ENCODE data around the gene AIMP1.
"Not testable (repeated sequence)": the region's sequence is repeated elsewhere in the genome, so short reads cannot be mapped to it uniquely, and the experiment has no call there.

AIMP1 gene

GRCh38 chr4:106384878-106385277 is 68.5 kb downstream of the AIMP1 start:
- Mint-ChIP-seq H3K4me3 (no peak overlapping the region), H3K27me3 (no peaks in the 10 kb centered on the region), H3K27ac (no peak overlapping the region), H3K9me3 (no peaks in the 10 kb centered on the region), H3K4me1 (no peaks in the 10 kb centered on the region), H3K36me3 (ENCODE audit: low read depth) (no peaks in the 10 kb centered on the region)
- DNase-seq (no peak), ATAC-seq (no peak)

DNA sequence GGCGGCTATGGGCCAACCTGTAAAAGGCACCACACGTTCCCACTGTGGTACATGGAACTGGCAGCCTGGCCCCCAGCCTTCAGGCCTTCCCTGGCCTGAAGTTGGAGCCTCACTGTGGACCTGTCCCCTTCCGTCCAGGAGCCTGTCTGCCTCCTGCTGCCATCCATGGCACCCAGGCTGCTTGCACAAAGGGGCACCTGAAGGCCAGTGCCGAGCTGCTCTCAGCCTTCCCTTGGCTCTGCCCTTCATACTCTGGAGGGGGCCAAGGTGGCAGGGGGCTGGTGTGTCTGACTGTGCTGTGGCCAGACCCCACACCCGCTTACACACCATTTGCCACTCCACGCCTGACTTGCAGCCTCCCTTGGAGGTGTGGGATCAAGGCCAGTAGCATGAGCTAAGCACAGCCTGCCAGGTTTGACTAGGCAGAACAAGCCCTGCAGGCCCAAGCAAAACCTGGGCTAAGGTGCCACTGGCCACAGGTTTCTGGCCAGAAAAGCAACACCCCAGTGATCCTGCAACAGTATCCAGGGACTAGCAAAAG is 69.6 kb downstream of the AIMP1 start:
- Mint-ChIP-seq H3K36me3 (ENCODE audit: low read depth) (no peaks in the 10 kb centered on the region), H3K27me3 (no peaks in the 10 kb centered on the region), H3K27ac (no peak overlapping the region), H3K9me3 (no peaks in the 10 kb centered on the region), H3K4me1 (no peaks in the 10 kb centered on the region), H3K4me3 (no peak overlapping the region)
- ATAC-seq = no peak
- DNase-seq = no peak

GRCh38 chr4:106395582-106395981 is 79.2 kb downstream of the AIMP1 start:
- ATAC-seq (no peak), DNase-seq (no peak)
- Mint-ChIP-seq H3K4me3 (no peak overlapping the region), H3K4me1 (no peaks in the 10 kb centered on the region), H3K9me3 (peaks cover 25% of the 10 kb centered on the region), H3K27me3 (no peaks in the 10 kb centered on the region), H3K36me3 (ENCODE audit: low read depth) (no peaks in the 10 kb centered on the region), H3K27ac (no peak overlapping the region)

GRCh38 chr4:106398898-106399297 is 82.5 kb downstream of the AIMP1 start:
- H3K36me3 Mint-ChIP-seq (ENCODE audit: low read depth); DNase-seq; H3K4me3 Mint-ChIP-seq; ATAC-seq; H3K27ac Mint-ChIP-seq; H3K27me3 Mint-ChIP-seq; H3K4me1 Mint-ChIP-seq: not testable (repeated sequence)
- H3K9me3 Mint-ChIP-seq = peaks cover 29% of the 10 kb centered on the region
